ENCODE results near the gene IL34. TPM values are rescaled to one million over a fixed set of nuclear protein-coding genes. Genes with fewer than 3 reads are reported as not detected.

IL34 gene
- polyA plus RNA-seq, 1 experiment = 3.0 TPM

DNA sequence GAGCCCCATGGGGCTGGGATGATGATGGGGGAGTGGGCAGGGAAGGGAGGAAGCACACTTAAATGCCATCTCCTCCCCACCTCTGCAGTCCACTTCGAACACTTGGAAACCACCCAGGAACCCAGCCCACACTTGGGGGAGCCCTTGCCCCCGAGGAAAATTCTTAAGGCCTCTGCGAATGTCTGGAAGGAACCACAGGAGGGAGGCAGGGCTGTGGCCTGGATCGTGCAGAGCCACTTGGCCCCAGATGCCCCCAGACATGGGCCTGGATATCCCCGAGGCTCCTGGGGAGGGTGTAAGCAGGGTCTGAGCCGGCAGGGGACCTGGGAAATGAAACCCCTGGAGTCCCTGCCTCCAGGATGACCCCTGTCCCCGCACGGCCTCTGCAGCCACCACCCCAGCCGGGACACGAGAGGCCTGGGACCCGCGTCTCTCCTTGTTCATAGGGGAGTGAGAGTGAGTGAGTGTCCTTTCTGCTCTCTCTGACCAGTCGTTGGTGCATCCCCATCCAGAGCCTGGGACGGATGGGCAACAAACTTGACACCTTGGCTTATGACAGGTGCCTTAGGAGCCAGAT, 51.3 kb downstream of the IL34 start:
- Histone ChIP-seq H3K4me3 (ENCODE audit: low read depth, low read length) (no peak overlapping the region), H3K27me3 (ENCODE audit: control insufficient read depth, insufficient read depth, low read length) (no peaks in the 10 kb centered on the region), H3K27ac (ENCODE audit: low read depth, low read length) (no peak overlapping the region), H3K9me3 (ENCODE audit: control insufficient read depth, insufficient read depth, low read length) (peaks cover 14% of the 10 kb centered on the region; the same call in 1 of the 2 replicates)
- ChIA-PET CTCF (no interaction called here), POLR2A (no interaction called here)
- DNase-seq (ENCODE audit: low read depth, low spot score) = no peak
- TF ChIP-seq, protein P1, sequence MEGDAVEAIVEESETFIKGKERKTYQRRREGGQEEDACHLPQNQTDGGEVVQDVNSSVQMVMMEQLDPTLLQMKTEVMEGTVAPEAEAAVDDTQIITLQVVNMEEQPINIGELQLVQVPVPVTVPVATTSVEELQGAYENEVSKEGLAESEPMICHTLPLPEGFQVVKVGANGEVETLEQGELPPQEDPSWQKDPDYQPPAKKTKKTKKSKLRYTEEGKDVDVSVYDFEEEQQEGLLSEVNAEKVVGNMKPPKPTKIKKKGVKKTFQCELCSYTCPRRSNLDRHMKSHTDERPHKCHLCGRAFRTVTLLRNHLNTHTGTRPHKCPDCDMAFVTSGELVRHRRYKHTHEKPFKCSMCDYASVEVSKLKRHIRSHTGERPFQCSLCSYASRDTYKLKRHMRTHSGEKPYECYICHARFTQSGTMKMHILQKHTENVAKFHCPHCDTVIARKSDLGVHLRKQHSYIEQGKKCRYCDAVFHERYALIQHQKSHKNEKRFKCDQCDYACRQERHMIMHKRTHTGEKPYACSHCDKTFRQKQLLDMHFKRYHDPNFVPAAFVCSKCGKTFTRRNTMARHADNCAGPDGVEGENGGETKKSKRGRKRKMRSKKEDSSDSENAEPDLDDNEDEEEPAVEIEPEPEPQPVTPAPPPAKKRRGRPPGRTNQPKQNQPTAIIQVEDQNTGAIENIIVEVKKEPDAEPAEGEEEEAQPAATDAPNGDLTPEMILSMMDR (IDR thresholded peaks at IDR 0.05; ENCODE audit: low read depth, low read length) = no peak

DNA sequence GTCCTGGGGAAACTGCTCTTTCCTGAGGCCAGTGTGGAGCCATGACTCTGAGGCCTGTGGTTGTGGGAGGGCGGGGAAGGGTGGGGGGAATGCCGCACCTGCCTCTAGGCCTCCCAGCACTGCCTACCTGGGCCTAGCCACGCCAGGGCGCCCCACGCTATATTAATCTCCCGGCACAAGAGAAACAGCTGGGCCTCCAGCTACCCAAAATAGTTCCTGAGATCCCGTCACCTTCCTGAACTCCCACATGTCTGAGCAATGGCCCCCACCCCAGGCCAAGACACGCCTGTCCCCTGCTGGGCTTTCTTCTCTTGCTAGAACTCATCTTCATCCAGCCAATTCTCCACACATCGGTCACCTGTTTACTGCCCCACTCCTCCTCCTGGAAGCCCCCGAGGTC, 52.5 kb downstream of the IL34 start:
- CTCF ChIA-PET = no interaction called here
- H3K27ac ChIP-seq (ENCODE audit: low read depth, low read length) = no peak overlapping the region
- TF ChIP-seq, protein P1 (IDR thresholded peaks at IDR 0.05; ENCODE audit: low read depth, low read length) = no peak

DNA sequence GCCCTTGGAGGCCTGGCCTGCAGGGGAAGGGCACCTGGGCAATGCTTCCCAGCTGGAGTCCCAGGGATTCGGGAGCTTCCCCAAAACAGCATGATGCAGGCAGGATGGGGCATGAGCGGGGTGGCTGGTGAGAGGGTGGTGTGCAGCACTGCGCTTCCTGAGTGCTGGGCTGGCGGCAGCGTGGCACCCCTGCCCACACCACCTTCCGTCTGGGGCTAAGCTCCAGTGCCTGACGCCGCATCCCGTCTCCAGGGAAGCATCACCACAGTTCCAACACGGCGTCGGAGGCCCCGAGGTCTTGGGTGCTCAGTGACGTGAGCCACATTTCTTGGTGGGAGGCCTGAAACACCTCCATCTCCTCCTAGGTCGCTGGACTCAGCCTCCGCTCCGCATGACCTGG, 53.3 kb downstream of the IL34 start:
- Histone ChIP-seq H3K9me3 (ENCODE audit: control insufficient read depth, insufficient read depth, low read length) (peaks cover 14% of the 10 kb centered on the region; the same call in 1 of the 2 replicates), H3K4me3 (ENCODE audit: low read depth, low read length) (no peak overlapping the region), H3K27ac (ENCODE audit: low read depth, low read length) (no peak overlapping the region), H3K27me3 (ENCODE audit: control insufficient read depth, insufficient read depth, low read length) (no peaks in the 10 kb centered on the region)
- ChIA-PET CTCF (no interaction called here), POLR2A (no interaction called here)
- no peak for DNase-seq (ENCODE audit: low read depth, low spot score)
- TF ChIP-seq, protein P1 (IDR thresholded peaks at IDR 0.05; ENCODE audit: low read depth, low read length) = no peak

More for the DNA sequence above, 52.5 kb downstream of the IL34 start:
- Histone ChIP-seq H3K9me3 (ENCODE audit: control insufficient read depth, insufficient read depth, low read length) (peaks cover 14% of the 10 kb centered on the region; the same call in 1 of the 2 replicates), H3K27me3 (ENCODE audit: control insufficient read depth, insufficient read depth, low read length) (no peaks in the 10 kb centered on the region), H3K4me3 (ENCODE audit: low read depth, low read length) (no peak overlapping the region)
- POLR2A ChIA-PET = no interaction called here
- no peak for DNase-seq (ENCODE audit: low read depth, low spot score)

DNA sequence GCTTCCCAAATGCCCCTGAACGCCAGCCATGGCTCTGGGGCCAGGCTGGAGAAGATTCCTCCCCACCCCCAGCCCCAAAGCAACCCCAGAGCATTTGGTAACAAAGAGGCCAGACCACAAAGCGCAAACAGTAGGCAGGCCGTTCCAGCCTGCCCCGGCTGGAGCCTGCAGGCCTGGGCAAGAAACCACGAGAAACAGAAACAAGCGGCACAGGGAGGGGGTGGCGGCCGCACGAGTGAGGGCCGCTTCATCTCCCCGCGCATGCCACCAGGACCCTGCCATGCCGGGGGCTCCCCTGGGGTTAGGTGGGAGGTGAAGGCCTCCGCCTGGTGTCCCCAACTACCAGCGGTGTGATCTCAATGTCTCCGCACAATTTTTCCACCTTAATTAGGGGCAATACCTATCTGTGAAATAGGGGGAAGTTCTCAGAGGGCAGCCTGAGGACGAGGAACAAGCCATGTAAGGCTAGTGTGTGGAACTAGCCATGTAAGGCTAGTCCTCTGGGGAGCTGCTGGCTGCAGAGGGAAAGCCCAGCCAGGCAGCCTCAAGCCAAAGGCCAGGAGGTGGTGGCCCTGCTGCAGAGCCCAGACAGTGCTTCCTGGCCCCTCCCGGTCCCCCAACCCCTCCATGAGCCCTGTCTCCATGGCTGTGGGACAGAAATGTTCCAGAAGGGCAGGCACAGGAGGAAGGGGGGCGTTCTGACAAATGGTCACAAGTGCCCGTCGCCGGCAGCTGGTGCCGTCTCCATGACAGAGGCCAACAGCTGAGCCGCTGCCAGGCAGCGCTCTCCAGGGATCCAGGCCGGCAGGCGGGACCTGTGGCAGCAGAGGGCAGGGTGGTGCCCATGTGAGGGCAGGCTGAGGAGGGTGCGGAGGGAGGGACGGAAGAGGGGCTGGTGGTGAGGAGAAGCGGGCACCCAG, 54.0 kb downstream of the IL34 start:
- DNase-seq (ENCODE audit: low read depth, low spot score) = no peak
- TF ChIP-seq, protein P1 (IDR thresholded peaks at IDR 0.05; ENCODE audit: low read depth, low read length) = no peak
- ChIA-PET CTCF (no interaction called here), POLR2A (no interaction called here)
- H3K9me3 ChIP-seq (ENCODE audit: control insufficient read depth, insufficient read depth, low read length) = peaks cover 14% of the 10 kb centered on the region; the same call in 1 of the 2 replicates
- no peak overlapping the region for H3K27ac ChIP-seq (ENCODE audit: low read depth, low read length)
- no peak overlapping the region for H3K4me3 ChIP-seq (ENCODE audit: low read depth, low read length)
- H3K27me3 ChIP-seq (ENCODE audit: control insufficient read depth, insufficient read depth, low read length) = no peaks in the 10 kb centered on the region

DNA sequence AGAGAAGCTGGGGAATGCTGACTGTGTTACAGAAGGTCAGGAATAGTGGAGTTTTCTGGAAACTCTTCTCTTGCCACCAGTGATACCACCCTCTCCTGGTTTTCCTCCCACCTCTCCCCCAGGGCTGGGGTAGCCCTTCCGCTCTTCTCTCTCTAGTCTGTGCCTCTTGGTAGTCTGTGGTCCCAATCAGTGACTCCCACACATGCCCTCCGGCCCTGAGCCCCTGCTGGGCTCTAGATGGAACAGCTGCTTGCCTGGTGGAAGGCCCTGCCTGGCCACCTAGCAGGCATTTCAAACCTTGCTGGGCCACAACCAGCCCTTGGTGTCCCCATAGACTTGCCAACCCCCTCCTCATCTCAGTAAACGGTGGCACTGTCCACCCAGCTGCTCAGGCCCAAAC, 54.7 kb downstream of the IL34 start:
- no peak for DNase-seq (ENCODE audit: low read depth, low spot score)
- Histone ChIP-seq H3K27ac (ENCODE audit: low read depth, low read length) (no peak overlapping the region), H3K9me3 (ENCODE audit: control insufficient read depth, insufficient read depth, low read length) (peaks cover 14% of the 10 kb centered on the region; the same call in 1 of the 2 replicates), H3K27me3 (ENCODE audit: control insufficient read depth, insufficient read depth, low read length) (no peaks in the 10 kb centered on the region), H3K4me3 (ENCODE audit: low read depth, low read length) (no peak overlapping the region)
- TF ChIP-seq, protein P1 (IDR thresholded peaks at IDR 0.05; ENCODE audit: low read depth, low read length) = peak; percentile 8; the same call in 1 of the 2 replicates
- ChIA-PET POLR2A (no interaction called here), CTCF (no interaction called here)
